HG03045 (cell line): Measurements from ENCODE around the gene DRAP1.

Experiments
- ATAC-seq: cut with Tn5 transposase; IDR thresholded peaks from one replicate; pipeline ENCODE4 v1.9.1; 2021; ENCODE audit warnings: mild to moderate bottlenecking, moderate library complexity; ENCODE audit not compliant: unreplicated experiment

Gene DRAP1

GRCh38 chr11:65903068-65903481, 16.2 kb upstream of the DRAP1 start:
- ATAC-seq = no peak

DNA sequence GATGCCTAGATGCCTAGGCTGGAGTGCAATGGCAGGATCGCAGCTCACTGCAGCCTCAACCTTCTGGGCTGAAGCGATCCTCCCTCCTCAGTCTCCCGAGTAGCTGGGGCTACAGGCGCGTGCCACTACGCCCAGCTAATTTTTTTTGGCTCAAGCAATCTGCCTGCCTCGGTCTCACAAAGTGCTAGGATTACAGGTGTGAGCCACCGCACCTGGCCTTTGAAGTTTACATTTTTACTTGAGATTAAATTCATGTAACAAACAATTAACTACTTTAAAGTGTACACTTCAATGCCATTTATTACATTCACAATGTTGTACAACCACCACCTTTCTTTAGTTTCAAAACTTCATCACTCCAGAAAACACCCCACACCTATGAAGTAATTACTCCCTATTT, 15.5 kb upstream of the DRAP1 start:
- ATAC-seq = no peak

DNA sequence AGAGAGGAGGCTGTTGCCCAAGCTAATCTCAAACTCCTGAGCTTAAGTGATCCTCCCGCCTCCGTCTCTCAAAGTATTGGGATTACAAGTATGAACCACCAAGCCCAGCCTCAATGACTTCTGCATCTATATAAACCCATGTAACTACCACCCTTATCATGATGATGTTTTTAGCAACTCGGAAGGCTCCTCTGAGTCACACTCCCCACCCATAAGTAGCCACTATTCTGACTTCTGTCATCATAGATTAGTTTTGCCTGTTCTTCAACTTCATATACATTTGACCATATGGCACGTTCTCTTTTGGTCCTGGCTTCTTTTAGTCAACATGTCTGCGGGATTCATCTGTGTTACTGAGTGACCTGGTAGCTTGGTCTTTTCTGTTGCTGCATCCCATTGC, 12.6 kb upstream of the DRAP1 start:
- ATAC-seq = no peak

DNA sequence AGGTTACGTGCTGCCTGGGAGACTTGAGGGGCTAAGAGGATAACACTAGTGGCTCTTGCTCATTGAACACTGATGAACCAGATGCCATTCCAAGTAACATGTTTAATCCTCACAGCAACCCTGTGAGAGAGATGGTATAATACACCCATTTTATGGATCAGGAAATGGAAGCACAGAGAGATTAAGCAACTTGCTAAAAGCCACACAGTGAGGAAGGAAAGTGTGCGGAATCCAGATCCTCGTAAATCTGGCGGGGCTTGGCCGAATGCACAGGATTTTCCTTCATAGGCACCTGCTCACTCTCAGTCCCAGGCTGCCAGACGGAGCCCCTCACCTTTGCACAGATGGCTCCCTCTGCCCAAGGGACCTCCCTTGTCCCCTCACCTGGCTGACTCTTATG, 11.3 kb upstream of the DRAP1 start:
- ATAC-seq = no peak

DNA sequence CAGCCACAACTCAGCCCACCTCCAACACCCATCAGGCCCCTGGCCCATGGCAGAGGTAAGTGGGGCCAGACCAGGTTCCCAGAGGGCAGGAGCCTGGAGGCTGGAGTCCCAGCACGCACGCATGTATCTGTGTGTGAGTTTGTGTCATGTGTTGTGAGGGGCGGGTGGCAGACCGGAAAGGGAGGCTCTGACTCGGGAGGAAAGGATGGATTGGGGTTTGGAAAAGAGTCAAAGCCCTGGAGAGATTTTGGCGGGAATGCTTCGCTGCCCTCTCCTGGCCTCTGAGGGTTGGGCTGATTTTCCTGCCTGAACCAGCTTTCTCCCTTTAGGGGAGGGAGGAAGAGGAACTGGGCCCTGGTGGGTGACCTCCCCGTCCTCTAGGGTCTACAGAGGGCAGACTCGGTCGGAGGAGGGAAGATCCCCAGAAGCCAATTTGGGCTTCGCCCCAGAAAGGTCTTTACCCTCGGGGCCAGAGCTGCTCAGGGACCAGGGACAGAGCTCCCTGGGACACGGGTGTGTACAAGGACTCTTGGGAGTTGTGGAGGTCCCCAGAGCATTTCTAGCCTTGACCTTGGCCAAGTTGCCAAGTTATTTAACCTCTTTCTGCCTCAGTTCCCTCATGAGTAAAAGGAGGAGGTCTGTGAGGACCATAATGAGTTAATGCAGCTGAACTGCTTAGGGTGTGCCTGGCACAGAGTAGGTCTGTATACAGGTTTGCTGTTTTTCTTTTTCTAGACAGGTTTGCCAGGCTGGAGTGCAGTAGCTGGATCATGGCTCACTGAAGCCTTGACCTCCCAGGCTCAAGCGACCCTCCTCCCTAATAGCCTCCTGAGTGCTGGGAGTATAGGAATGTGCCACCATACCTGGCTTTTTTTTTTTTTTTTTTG, 7.3 kb upstream of the DRAP1 start:
- ATAC-seq = no peak

- no peak for ATAC-seq
These were observed 6.4 kb upstream of the DRAP1 start for GRCh38 chr11:65912845-65913244.

- no peak for ATAC-seq
These were observed 4.0 kb upstream of the DRAP1 start for GRCh38 chr11:65915101-65915820.

DNA sequence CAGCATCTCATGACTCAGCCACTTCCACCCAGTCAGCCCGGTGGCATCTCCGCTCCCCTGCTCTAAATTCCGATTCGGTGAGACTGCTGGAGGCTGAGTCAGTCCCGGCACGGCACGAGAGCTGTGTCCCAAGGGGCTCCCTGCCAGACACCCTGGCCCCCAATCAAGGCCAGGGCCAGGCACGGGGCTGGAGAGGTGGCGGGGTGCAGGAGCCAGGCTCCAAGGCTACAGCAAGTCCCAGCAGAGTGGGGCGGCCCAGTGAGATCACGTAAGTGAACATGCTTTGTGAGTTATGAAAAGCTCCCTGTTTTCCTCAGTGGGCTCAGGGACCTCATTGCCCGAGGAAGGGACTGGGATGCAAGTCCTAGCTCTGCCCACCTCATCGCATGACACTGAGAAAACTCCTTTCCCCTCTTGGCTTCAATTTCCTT, 3.4 kb upstream of the DRAP1 start:
- ATAC-seq = no peak

DNA sequence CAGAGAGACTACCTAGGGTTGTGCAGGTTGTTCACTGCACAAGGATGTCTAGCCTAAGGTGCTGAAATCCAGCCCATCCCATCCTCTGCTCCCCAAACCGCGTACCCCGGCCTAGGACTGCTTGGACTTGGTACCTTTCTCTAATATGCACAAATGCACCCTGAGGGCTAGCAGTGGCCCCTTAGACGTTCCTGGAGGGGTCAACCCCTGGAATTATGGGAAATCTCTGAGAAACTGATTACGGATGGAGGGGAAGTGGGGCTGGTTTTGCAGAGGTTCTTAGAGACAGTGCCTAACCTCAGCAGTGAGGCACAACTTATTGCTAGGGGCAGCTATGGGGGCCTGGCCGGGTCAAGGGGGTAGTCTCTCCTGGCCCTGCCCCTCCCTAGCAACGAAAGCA, 2.8 kb upstream of the DRAP1 start:
- ATAC-seq = no peak

- no peak for ATAC-seq
These were observed 2.2 kb upstream of the DRAP1 start for GRCh38 chr11:65917077-65917433.

DNA sequence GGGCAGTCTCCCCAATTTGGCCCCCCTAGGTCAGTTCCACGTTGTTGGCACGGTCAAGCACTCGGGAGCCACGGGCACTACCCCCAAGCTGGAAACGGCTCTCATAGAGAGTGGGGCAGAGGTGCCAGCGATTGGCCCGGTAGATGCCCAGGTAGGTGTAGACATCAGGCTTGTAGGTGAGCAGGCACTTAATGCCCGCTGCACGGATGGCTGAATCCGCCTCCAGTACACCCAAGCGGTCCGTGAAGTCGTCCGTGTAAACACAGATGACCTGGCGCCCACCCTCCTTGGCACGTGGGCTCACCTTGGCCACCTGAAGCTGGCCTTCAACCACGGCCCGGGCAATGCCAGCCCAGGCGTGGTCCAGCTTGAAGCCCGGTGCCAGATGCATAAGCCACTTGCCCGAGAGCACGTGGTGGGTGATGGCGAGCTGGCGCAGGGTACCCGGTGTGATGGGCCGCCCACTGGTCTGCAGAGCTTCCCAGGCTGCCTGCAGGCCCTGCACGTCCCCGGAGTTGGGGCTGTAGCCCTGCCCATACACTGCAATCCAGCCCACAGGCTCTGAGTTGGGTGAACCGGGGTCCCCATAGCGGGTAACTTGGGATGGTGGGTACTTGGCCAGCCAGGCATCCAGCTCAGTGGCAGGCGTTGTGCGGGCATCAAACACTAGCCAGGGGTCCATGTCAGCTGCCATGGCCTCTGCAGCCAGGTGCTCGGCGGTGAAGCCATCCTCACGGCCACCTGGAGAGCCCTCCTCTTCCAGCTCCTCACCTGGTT, 1.6 kb upstream of the DRAP1 start:
- no peak for ATAC-seq

GRCh38 chr11:65918211-65919140, 750 bp upstream of the DRAP1 start, which contains the start of gene C11orf68:
TSS of gene C11orf68 (minus strand) at chr11:65919062. CDS start at chr11:65919031, 31 bp downstream.
- ATAC-seq = peak; percentile 51

DNA sequence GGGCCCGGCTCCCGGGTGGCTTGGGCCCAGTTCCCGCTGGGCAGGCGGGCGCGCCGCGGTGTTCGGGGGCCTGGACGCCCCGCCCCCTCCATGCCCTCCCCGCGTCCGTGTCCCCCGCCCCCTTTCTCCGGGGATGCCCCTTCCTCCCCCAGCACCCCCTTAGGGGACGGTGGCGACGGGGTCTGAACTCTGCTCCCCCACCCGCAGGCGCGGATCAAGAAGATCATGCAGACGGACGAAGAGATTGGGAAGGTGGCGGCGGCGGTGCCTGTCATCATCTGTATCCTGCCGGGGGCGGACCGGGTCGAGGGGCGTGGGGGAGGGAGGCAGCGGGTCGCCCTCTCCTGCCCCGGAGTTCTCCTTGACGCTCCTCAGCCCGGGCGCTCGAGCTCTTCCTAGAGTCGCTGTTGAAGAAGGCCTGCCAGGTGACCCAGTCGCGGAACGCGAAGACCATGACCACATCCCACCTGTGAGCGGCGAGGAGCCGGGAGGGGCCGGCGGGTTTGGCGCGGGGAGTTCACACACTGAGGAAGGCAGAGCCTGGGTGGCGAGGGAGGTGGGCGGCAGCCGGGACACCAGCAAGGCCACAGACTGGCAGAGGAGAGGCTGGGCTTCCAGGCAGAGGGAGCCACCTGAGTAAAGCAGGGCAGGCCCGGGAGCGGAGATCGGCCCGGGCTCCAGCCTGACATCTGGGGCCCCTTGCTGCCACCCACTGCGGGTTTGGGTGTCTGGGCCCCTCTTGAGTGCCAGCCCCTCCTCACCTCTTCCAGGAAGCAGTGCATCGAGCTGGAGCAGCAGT, 546 bp downstream of the DRAP1 start:
- peak; percentile 40 for ATAC-seq

- ATAC-seq = no peak
These were observed 1.2 kb downstream of the DRAP1 start for GRCh38 chr11:65920372-65920802.

GRCh38 chr11:65921033-65921555, 1.9 kb downstream of the DRAP1 start:
- ATAC-seq = no peak

DNA sequence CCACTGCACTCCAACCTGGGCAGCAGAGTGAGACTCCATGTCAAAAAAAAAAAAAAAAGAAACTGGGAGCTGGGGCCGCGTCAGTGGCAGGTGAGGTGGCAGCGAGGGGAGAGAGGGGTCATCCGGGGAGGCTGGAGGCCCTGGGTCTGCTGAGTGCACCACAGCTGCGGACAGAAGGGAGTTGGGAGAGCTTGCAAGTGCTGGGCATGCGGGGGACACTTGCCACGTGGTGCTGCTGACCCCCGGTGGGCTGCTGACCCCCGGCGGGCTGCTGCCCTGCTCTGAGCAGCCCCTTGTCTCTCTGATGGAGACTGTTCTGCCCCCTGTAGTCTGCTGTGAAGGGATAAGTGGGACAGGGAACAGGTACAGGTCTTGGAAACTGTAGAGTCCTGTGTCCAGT, 2.6 kb downstream of the DRAP1 start:
- no peak for ATAC-seq

GRCh38 chr11:65922565-65922964, 3.3 kb downstream of the DRAP1 start:
- ATAC-seq = no peak

GRCh38 chr11:65925397-65925796, 6.2 kb downstream of the DRAP1 start:
- ATAC-seq = no peak

GRCh38 chr11:65927904-65928397, 8.7 kb downstream of the DRAP1 start:
- ATAC-seq = peak; percentile 65
